Peyer's patch (tissue), 4 donors: ENCODE results near the gene GP1BA. TPM values are rescaled to one million over a fixed set of nuclear protein-coding genes. Genes with fewer than 3 reads are reported as not detected.

ENCODE experiments used
- DNase-seq, 3 donors: peaks; one replicate each; pipeline ENCODE4 v3.0.0-alpha.2; 2017 to 2019
- H3K27ac ChIP-seq, 4 donors: fragments of 200-600 bp; sonication (generic); one replicate each; pipeline ENCODE4 v1.5.1; 2016 to 2019
- H3K27me3 ChIP-seq, 2 donors: fragments of 200-600 bp; sonication (generic); one replicate each; pipeline ENCODE4 v1.5.1; 2019
- H3K36me3 ChIP-seq, 3 donors: fragments of 200-600 bp; sonication (generic); one replicate each; pipeline ENCODE4 v1.5.1; 2016 to 2019
- H3K4me1 ChIP-seq, 4 donors: fragments of 200-600 bp; sonication (generic); one replicate each; pipeline ENCODE4 v1.5.1; 2016 to 2019
- H3K4me3 ChIP-seq, 4 donors: fragments of 200-600 bp; sonication (generic); 1 replicate in 3 of 4; 2 replicates in 1 of 4; pipeline ENCODE4 v1.5.1; 2016 to 2019; ENCODE audit warnings: mild to moderate bottlenecking in 1 of 4
- H3K9me3 ChIP-seq, 4 donors: fragments of 200-600 bp; sonication (generic); one replicate each; pipeline ENCODE4 v1.5.1; 2016 to 2019; ENCODE audit warnings: mild to moderate bottlenecking in 1 of 4
- POLR2A ChIP-seq, 2 donors: fragments of 450-650 bp; IDR thresholded peaks; one replicate each; pipeline ENCODE4 v1.5.1; 2017; ENCODE audit warnings: antibody characterized with exemption in 2 of 2, mild to moderate bottlenecking in 2 of 2, moderate library complexity in 2 of 2
- total RNA-seq, 4 donors: library from RNA; depleted of rRNA; stranded (reverse); fragments of >200 nt; gene quantifications; one replicate each; pipeline ENCODE4 v1.1.0, GENCODE V29; 2016
- TF ChIP-seq, protein P1 (sequence below), 6 experiments: fragments of 450-650 bp in 4 of 6; fragments of 200-600 bp in 2 of 6; sonication (generic) in 1 of 6; IDR thresholded peaks; one replicate each; pipeline ENCODE4 v1.5.1; 2017 to 2019; ENCODE audit warnings: antibody characterized with exemption in 6 of 6, mild to moderate bottlenecking in 3 of 6, moderate library complexity in 1 of 6

The GP1BA gene
- total RNA-seq, 4 donors from 2014 or later, result not detected

DNA sequence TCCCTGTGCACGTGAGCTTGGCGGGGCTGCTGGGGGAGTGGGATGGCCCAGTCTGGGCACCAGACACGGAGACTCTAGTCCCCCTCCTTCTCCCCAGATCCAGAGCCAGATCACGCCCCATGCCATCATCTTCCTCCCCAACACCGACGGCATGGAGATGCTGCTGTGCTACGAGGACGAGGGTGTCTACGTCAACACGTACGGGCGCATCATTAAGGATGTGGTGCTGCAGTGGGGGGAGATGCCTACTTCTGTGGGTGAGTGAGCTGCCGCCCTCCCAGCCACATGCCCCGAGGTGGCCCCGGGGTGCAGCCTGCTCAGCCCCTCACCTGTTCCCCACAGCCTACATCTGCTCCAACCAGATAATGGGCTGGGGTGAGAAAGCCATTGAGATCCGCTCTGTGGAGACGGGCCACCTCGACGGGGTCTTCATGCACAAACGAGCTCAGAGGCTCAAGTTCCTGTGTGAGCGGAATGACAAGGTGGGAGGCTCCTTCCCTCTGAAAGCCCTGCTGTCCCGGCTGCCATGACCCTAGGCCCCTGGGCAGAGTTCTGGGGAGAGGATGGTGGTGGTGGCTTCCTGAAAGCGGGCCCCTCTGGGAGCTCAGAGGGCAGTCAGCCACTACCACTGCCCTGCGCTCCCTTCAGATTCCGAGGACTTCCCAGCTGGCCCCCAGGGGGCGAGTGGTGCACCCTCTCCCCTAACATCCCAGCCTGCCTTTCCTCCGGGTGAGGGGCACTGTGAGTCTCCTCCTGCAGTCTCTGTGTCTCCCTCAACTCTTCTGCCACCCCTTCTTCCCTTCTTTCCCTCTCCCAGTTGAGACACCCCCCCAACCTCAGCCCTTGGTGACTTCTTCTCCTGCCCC is 35.5 kb upstream of the GP1BA start:
- no peaks in the 10 kb centered on the region for H3K9me3 ChIP-seq
- no peak overlapping the region for H3K27ac ChIP-seq
- no peak for TF ChIP-seq POLR2A (IDR thresholded peaks at IDR 0.05)
- TF ChIP-seq, protein P1, sequence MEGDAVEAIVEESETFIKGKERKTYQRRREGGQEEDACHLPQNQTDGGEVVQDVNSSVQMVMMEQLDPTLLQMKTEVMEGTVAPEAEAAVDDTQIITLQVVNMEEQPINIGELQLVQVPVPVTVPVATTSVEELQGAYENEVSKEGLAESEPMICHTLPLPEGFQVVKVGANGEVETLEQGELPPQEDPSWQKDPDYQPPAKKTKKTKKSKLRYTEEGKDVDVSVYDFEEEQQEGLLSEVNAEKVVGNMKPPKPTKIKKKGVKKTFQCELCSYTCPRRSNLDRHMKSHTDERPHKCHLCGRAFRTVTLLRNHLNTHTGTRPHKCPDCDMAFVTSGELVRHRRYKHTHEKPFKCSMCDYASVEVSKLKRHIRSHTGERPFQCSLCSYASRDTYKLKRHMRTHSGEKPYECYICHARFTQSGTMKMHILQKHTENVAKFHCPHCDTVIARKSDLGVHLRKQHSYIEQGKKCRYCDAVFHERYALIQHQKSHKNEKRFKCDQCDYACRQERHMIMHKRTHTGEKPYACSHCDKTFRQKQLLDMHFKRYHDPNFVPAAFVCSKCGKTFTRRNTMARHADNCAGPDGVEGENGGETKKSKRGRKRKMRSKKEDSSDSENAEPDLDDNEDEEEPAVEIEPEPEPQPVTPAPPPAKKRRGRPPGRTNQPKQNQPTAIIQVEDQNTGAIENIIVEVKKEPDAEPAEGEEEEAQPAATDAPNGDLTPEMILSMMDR (IDR thresholded peaks at IDR 0.05), result no peak
- H3K27me3 ChIP-seq, result no peaks in the 10 kb centered on the region
- no peak overlapping the region for H3K4me3 ChIP-seq
- H3K36me3 ChIP-seq, result peaks cover 0 to 59% (median 0%) of the 10 kb centered on the region in 3 donors
- DNase-seq, result no peak
- peaks cover 0 to 24% (median 10%) of the 10 kb centered on the region in 4 donors for H3K4me1 ChIP-seq

DNA sequence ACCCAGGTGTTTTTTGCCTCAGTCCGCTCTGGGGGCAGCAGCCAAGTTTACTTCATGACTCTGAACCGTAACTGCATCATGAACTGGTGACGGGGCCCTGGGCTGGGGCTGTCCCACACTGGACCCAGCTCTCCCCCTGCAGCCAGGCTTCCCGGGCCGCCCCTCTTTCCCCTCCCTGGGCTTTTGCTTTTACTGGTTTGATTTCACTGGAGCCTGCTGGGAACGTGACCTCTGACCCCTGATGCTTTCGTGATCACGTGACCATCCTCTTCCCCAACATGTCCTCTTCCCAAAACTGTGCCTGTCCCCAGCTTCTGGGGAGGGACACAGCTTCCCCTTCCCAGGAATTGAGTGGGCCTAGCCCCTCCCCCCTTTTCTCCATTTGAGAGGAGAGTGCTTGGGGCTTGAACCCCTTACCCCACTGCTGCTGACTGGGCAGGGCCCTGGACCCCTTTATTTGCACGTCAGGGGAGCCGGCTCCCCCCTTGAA is 34.8 kb upstream of the GP1BA start:
- no peaks in the 10 kb centered on the region for H3K27me3 ChIP-seq
- H3K9me3 ChIP-seq, result no peaks in the 10 kb centered on the region
- peaks cover 0 to 52% (median 0%) of the 10 kb centered on the region in 3 donors for H3K36me3 ChIP-seq
- H3K4me1 ChIP-seq, result peaks cover 0 to 24% (median 10%) of the 10 kb centered on the region in 4 donors
- TF ChIP-seq, protein P1 (IDR thresholded peaks at IDR 0.05), result no peak
- TF ChIP-seq POLR2A (IDR thresholded peaks at IDR 0.05), result no peak
- DNase-seq, result no peak
- no peak overlapping the region for H3K27ac ChIP-seq
- no peak overlapping the region for H3K4me3 ChIP-seq

DNA sequence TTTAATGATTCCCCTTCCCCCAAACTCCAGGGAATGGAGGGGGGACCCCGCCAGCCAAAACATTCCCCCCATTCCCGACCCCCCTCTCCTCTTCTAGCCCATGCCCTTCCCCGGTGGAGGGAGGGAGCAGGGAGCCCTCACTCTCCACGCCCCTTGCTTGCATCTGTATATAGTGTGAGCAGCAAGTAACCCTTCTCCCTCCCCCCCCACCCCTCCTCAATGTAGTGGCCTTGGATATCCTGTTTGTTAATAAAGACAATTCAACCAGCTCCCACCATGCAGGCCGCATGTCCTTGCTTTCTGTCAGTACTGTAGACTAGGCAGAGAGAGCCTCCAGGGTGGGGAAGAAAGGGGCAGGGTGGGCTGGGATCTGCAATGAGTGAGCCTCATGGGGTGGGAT is 34.3 kb upstream of the GP1BA start:
- no peak for DNase-seq
- Histone ChIP-seq H3K27ac (no peak overlapping the region), H3K4me3 (no peak overlapping the region), H3K36me3 (peaks cover 0 to 47% (median 0%) of the 10 kb centered on the region in 3 donors), H3K9me3 (no peaks in the 10 kb centered on the region), H3K27me3 (no peaks in the 10 kb centered on the region), H3K4me1 (peaks cover 0 to 25% (median 11%) of the 10 kb centered on the region in 4 donors)
- no peak for TF ChIP-seq POLR2A (IDR thresholded peaks at IDR 0.05)
- TF ChIP-seq, protein P1 (IDR thresholded peaks at IDR 0.05), result no peak

DNA sequence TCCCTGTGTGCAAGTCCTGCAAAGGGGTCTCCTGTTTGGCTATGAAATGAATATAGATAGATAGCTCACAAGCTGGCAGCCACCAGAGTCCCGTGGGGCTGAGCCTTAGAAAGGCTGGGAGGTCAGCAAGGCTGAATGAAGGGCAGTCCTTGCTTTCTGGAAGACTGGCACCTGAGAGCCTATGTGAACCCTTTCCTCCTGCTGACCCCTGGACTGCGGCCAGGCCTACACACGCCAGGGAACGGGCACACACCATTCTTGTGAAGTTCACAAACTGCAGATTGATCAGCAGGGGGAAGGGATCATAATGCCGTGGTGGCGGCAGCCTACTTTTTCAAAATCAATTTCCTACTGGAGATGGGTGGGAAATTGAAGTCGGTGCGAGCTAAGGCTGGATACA is 33.7 kb upstream of the GP1BA start:
- H3K9me3 ChIP-seq, result no peaks in the 10 kb centered on the region
- no peak overlapping the region for H3K27ac ChIP-seq
- H3K4me1 ChIP-seq, result peaks cover 0 to 31% (median 16%) of the 10 kb centered on the region in 4 donors
- no peak for TF ChIP-seq POLR2A (IDR thresholded peaks at IDR 0.05)
- TF ChIP-seq, protein P1 (IDR thresholded peaks at IDR 0.05), result no peak
- H3K4me3 ChIP-seq, result no peak overlapping the region
- H3K36me3 ChIP-seq, result peaks cover 0 to 41% (median 0%) of the 10 kb centered on the region in 3 donors
- no peak for DNase-seq
- no peaks in the 10 kb centered on the region for H3K27me3 ChIP-seq

DNA sequence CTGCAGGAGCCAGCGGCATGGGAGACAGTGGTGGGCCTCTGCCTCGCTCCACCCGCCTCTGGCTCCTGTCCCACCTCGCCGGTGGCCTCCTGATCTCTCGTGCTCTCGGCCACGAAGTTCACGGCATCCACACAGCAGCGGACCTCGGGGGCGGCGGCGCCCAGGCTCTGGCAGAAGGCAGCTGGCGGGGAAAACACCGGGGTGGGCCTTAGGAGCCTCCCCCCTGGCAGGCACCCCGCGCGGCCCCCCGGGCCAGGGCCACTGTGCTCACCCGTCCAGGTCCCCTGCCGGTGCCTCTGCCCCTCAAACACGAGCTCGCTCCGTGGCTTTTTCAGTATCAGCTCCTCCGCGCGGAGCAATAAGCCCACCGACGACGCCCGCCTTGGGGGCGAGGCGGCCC is 33.1 kb upstream of the GP1BA start:
- H3K9me3 ChIP-seq, result no peaks in the 10 kb centered on the region
- H3K27ac ChIP-seq, result peak overlapping the region in 2 of 4 donors; percentile 42 to 59
- H3K36me3 ChIP-seq, result peaks cover 0 to 35% (median 0%) of the 10 kb centered on the region in 3 donors
- TF ChIP-seq POLR2A (IDR thresholded peaks at IDR 0.05), result no peak
- TF ChIP-seq, protein P1 (IDR thresholded peaks at IDR 0.05), result no peak
- peak overlapping the region; percentile 47 to 65 (median 61) for H3K4me3 ChIP-seq
- no peaks in the 10 kb centered on the region for H3K27me3 ChIP-seq
- peaks cover 0 to 33% (median 18%) of the 10 kb centered on the region in 4 donors for H3K4me1 ChIP-seq
- DNase-seq, result no peak
